HepG2 (cell line): Measurements from ENCODE around the gene TAS1R3. TPM values are rescaled to one million over a fixed set of nuclear protein-coding genes. Genes with fewer than 3 reads are reported as not detected.

Source experiments
- ELF3 ChIP-seq: IDR thresholded peaks from 2 replicates; pipeline ENCODE4 v1.6.1; 2016; ENCODE audit warnings: missing genetic modification reagents, missing compliant biosample characterization
- MEIS1 ChIP-seq: sonication (generic); formaldehyde crosslinking; IDR thresholded peaks from 2 replicates; pipeline ENCODE4 v1.9.0; 2021; ENCODE audit warnings: mild to moderate bottlenecking, missing genetic modification reagents, moderate library complexity, borderline replicate concordance
- POLR2AphosphoS2 ChIP-seq: IDR thresholded peaks from 2 replicates; pipeline ENCODE4 v1.6.1; 2011; ENCODE audit warnings: low read depth, low read length, improper control_type of control experiment
- ZNF878 ChIP-seq: sonication (generic); formaldehyde crosslinking; IDR thresholded peaks from 2 replicates; pipeline ENCODE4 v1.8.1; 2023; ENCODE audit warnings: mild to moderate bottlenecking, missing genetic modification reagents, moderate library complexity
- ZNF883 ChIP-seq: sonication (generic); formaldehyde crosslinking; IDR thresholded peaks from 2 replicates; pipeline ENCODE4 v1.5.1; 2020; ENCODE audit warnings: mild to moderate bottlenecking, missing genetic modification reagents; ENCODE audit errors: not compliant biosample characterization
- ZSCAN25 ChIP-seq: sonication (generic); formaldehyde crosslinking; IDR thresholded peaks from 2 replicates; pipeline ENCODE4 v1.8.0; 2022; ENCODE audit warnings: mild to moderate bottlenecking, missing genetic modification reagents
- polyA plus RNA-seq, 8 experiments: library from polyadenylated mRNA; depleted of rRNA in 3 of 8; stranded (reverse) in 7 of 8; unstranded in 1 of 8; fragments of >200 nt; fragmentation: Illumina TruSeq in 4 of 8; extraction: Trizol in 4 of 8; gene quantifications; 2 replicates each; pipeline versions ENCODE4 v1.2.1 to v1.2.3, GENCODE V29; 2011 to 2016; ENCODE audit warnings: low read depth in 4 of 8, missing spikeins in 1 of 8, mixed read lengths in 1 of 8; ENCODE audit not compliant: insufficient read depth in 1 of 8
- total RNA-seq, 5 experiments: library from RNA; depleted of rRNA; stranded (reverse); fragments of >200 nt; fragmentation: Illumina TruSeq; extraction: Trizol; gene quantifications; 2 replicates each; pipeline ENCODE4 v1.2.3, GENCODE V29; 2016; ENCODE audit warnings: low read depth in 1 of 5
- TF ChIP-seq, protein P1 (sequence below): sonication (generic); formaldehyde crosslinking; IDR thresholded peaks from 2 replicates; pipeline ENCODE4 v1.5.0; 2020; ENCODE audit warnings: missing genetic modification reagents, mild to moderate bottlenecking, borderline replicate concordance
- TF ChIP-seq, protein P2 (sequence below): sonication (generic); formaldehyde crosslinking; IDR thresholded peaks from 2 replicates; pipeline ENCODE4 v1.4.0; 2020; ENCODE audit warnings: missing genetic modification reagents, low read depth, mild to moderate bottlenecking, borderline replicate concordance
- TF ChIP-seq, protein P3 (sequence below): sonication (generic); formaldehyde crosslinking; IDR thresholded peaks from 2 replicates; pipeline ENCODE4 v1.5.1; 2020; ENCODE audit warnings: missing genetic modification reagents, mild to moderate bottlenecking, borderline replicate concordance
- TF ChIP-seq, protein P4 (sequence below): sonication (generic); formaldehyde crosslinking; IDR thresholded peaks from 2 replicates; pipeline ENCODE4 v1.4.0; 2020; ENCODE audit warnings: missing genetic modification reagents

The TAS1R3 gene
- total and polyA plus RNA-seq, 2 of the 13 experiments (the other 11 are each of a cell fraction or from before 2014, with no cell fraction given): 0.13 to 0.15 TPM

DNA sequence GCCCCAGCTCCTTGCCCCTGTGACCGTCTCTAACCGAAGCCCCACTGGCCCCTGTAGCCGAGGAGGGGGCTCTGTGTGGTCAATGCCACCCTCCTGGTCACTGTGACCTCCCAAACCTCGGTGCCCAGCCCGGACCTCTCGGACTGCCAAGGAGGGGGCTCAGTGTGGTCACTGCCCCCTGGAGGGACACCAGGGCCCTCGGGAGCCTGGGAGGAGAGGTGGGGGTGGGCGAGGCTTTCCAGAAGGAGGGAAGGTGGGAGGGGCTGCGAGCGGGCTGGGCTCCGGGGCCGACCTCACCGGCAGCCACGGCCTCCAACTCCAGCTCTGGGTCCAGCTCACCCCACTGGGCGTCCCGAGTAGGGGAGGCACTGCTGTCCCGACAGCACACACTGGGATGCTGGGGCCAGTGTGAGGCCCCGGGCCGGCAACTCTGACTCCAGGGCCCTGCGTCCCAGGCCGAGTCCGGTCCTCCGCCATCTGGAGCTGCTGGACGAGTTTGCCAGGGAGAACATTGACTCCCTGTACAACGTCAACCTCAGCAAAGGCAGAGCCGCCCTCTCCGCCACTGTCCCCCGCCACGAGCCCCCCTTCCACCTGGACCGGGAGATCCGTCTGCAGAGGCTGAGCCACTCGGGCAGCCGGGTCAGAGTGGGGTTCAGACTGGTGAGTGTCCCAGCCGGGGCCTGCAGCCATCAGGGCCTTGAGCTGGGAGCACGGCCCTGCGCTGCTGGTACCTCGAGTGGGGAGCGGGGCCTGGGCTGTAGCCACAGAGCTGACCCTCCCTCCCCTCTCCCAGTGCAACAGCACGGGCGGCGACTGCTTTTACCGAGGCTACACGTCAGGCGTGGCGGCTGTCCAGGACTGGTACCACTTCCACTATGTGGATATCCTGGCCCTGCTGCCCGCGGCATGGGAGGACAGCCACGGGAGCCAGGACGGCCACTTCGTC lies 44.5 kb upstream of the TAS1R3 start (continued):
- no peak for TF ChIP-seq ZSCAN25
- TF ChIP-seq, protein P1, sequence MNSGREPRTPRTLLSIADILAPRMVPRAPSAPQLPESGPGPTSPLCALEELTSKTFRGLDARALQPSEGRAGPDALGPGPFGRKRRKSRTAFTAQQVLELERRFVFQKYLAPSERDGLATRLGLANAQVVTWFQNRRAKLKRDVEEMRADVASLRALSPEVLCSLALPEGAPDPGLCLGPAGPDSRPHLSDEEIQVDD (CRISPR knock-in tag): no peak
- TF ChIP-seq, protein P2, sequence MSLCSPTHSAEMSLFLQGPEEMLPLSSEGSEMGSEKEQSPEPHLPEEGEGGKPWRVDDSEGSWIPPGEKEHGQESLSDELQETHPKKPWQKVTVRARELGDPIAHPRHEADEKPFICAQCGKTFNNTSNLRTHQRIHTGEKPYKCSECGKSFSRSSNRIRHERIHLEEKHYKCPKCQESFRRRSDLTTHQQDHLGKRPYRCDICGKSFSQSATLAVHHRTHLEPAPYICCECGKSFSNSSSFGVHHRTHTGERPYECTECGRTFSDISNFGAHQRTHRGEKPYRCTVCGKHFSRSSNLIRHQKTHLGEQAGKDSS (CRISPR knock-in tag): no peak
- no peak for TF ChIP-seq ZNF883 (CRISPR knock-in tag)
- 0 out of 2 replicates have a peak, but pooled peaks have one; percentile 12 for TF ChIP-seq MEIS1 (CRISPR knock-in tag)
- no peak for TF ChIP-seq POLR2AphosphoS2
- TF ChIP-seq, protein P3, sequence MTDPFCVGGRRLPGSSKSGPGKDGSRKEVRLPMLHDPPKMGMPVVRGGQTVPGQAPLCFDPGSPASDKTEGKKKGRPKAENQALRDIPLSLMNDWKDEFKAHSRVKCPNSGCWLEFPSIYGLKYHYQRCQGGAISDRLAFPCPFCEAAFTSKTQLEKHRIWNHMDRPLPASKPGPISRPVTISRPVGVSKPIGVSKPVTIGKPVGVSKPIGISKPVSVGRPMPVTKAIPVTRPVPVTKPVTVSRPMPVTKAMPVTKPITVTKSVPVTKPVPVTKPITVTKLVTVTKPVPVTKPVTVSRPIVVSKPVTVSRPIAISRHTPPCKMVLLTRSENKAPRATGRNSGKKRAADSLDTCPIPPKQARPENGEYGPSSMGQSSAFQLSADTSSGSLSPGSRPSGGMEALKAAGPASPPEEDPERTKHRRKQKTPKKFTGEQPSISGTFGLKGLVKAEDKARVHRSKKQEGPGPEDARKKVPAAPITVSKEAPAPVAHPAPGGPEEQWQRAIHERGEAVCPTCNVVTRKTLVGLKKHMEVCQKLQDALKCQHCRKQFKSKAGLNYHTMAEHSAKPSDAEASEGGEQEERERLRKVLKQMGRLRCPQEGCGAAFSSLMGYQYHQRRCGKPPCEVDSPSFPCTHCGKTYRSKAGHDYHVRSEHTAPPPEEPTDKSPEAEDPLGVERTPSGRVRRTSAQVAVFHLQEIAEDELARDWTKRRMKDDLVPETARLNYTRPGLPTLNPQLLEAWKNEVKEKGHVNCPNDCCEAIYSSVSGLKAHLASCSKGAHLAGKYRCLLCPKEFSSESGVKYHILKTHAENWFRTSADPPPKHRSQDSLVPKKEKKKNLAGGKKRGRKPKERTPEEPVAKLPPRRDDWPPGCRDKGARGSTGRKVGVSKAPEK (CRISPR knock-in tag): no peak
- TF ChIP-seq, protein P4, sequence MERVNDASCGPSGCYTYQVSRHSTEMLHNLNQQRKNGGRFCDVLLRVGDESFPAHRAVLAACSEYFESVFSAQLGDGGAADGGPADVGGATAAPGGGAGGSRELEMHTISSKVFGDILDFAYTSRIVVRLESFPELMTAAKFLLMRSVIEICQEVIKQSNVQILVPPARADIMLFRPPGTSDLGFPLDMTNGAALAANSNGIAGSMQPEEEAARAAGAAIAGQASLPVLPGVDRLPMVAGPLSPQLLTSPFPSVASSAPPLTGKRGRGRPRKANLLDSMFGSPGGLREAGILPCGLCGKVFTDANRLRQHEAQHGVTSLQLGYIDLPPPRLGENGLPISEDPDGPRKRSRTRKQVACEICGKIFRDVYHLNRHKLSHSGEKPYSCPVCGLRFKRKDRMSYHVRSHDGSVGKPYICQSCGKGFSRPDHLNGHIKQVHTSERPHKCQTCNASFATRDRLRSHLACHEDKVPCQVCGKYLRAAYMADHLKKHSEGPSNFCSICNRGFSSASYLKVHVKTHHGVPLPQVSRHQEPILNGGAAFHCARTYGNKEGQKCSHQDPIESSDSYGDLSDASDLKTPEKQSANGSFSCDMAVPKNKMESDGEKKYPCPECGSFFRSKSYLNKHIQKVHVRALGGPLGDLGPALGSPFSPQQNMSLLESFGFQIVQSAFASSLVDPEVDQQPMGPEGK (CRISPR knock-in tag): peak; percentile 9; the same call in 1 of the 2 replicates
- TF ChIP-seq ZNF878: no peak
- TF ChIP-seq ELF3 (CRISPR knock-in tag): no peak
